NCI-H2029 (cell line): ENCODE data around the gene CNBP.

Experiments used
- DNase-seq: peaks from one replicate; lab custom pipeline; 2025; lab: John Stamatoyannopoulos, UW

The CNBP gene

DNA sequence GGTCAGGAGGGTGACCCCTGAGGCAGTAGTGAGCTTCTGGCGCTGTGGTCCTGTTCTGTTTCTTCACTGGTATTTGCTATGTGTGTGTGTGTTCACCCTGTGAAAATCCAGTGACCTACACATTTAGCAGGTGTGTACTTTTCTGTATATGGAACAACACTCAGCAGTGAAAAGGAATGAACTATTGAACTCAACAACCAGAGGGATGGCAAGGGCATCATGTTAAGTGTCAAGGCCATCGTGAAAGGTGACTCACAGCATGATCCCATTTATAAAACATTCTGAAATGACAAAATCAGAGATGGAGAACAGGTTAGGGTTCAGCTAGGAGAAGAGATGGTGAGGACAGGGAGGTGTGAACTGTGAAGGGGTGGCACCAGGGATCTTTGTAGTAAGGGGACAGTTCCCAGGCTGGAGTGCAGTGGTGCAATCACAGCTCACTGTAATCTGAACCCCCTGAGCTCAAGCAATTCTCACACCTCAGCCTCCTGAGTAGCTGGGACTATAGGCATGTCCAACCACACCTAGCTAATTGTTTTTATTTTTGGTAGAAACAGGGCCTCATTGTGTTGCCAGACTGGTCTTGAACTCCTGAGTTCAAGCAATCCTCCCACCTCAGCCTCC lies 52.1 kb downstream of the CNBP start:
- DNase-seq = no peak

DNA sequence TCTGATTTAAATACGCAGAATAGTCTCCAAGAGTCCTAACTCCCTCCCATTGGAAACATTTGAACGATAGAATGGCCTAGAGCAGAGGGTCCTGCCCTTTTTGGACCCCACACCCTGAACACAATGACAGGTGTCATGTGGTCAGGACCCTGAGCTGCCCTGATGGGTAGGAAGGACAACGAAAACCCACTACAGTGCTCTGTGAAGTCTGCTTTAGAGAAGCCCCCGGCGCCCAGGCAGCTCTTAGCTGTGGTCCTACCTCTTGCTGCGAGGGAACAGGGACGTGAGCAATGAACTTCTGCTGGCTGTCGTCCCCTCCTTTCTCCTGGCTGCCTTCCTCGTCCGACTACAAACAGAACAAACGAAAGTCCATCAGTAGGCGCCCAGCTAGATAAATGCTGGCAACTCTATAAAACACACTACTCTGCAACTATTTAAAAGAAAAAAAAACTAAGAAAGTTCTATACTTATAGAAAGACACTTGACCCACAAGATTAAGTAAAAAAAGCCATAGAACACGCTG lies 53.3 kb downstream of the CNBP start:
- no peak for DNase-seq

DNA sequence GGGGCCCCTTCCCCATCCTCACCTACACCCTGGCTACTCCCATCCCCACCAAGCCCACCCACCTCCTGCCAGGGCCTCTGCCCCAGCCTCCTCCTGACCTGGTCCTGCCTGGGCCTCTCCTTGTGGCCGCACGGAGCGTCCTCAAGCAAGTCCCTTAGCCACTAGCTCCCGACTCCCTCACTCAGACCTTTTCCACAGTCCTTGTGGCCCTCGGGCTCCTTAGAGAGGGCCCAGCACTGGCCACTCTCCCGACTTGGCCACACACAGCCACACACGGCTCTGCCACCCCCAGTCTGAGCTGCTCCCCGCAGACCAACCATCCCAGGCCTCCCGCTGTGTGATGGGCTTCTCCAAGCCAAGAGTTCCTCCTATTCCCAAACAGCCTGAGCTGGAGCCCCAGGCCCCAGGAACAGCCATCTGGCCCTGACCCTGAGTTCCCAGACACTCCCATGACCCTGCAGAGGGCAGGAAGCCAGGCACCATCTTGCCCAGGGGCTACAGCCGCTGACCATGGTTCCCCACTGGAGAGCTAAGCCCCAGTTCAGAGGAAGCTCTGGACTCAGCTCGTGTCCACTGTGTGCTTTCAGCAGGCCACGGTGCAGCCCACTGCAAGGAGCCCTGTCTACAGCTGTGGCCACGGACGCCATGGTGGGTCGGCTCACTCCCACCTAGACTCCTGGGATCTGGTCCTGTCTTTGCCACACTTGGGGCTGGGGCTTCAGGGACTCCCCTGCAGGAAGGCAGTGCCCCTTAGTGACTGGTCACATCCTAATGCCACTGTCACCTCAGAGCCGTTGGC lies 55.1 kb downstream of the CNBP start:
- no peak for DNase-seq

DNA sequence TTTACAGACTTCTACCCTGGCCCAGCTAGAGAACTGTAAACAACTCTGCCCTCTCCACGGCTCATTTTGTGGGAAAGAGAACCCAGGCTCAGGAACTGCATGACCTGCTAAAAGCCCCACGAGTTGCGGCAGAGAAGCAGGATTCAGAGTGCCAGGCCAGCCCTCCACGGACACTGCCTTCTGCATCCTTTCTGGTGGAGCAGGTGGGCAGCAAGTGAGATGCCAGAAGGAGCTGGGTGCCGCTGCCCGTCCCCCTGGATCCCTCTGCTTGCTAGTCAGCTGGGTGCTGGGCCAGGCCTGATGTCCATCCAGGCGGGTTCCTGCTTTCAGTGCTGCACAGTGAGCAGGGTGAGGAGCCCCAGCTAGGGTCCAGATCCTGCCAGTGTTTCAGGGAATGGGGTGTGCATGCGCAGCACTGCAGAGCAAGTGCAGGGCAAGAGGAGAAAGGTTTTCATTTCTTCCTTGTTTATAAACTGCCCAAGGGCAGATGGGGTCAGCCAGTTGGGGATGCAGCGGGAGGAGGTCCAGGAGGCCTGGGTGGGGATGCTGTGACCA lies 56.9 kb downstream of the CNBP start:
- DNase-seq = no peak

DNA sequence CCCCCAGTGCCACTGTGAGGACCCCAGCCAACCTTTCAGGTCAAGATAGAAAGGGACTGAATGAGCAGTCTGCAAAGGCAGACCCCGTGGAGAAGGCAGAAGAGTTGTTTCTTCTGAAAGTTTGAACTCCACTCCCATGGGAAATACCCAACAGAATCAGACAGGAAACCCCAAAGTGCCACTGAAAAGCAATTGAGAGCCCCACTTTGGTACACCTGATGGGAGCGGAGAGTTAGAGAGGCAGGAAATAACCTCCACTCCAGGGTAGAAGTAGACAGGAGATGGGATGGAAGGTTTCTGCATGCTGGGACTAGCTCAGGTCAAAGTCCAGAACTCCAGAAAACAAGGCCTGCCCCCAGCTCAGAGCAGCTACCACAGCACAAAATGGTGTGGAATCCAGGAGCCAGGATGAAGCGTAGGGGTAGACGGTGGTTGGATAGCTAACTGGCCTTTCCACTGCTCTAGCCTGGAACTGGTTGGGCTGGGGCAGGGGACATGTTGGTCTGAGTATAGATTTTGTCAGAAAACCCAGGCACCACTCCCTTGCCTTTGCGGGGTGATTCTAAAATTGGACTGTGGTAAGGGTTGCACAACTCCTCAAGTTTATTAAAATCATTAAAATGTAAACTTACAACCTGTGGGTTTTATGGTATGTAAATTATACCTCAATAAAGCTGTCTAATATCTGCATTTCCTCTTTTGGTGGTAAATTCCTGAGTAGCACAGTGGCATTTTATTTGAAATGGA lies 60.2 kb downstream of the CNBP start:
- no peak for DNase-seq

DNA sequence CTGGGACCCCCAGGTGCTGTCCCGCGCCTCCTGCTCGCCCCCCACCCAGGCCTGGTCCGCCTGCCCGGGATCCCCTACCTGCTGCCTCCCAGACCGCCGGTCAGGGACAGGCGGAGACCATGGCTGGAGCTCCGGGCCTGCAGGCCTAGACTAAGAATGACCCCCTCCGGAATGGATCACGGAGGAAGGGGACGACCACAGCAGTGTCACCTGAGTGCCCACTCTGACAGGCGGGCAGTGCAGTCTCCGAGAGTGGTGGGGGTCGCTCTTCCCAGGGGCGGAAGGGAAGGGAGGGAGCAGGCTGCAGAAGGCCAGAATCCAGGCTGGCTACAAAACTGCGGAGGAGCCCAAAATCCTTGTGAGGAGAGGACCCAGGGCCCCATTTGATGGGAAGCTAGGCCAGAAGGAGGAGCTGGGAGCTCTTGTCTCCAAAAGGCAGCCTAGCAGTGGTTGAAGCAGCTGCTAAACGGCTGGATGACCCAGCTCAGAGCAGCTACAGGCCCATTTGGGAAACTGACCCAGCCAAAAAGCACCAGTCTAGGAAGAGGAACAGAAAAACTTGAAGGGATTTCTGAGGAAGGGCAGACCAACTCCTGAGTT lies 61.2 kb downstream of the CNBP start:
- DNase-seq = no peak

DNA sequence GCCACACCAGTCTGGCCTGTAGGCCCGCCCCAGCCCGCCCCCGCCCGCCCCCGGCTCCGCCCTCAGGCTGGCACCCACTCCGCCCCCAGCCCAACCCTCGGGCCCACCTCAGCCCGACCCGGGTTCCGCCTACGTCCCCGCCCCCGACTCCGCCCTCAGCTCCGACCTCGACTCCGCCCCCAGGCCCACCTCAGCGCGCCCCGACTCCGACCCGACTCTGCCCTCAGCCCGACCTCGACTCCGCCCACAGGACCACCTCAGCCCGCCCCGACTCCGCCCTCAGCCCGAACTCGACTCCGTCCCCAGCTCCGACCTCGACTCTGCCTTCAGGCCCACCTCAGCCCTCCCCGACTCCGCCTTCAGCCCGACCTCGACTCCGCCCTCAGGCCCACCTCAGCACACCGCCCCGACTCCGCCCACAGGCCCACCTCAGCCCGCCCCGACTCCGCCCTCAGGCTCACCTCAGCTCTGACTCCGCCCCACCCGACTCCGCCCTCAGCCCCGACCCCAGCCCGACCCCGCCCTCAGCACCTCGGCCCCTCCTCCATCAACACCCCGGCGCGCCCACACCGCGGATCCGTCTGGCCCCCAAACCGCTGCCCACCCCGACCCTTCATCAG lies 61.8 kb downstream of the CNBP start, which contains the start of gene RAB43:
Gene RAB43, minus strand, starts transcription at position 13 of the 620 bp plus-strand sequence. CDS start 315 bp downstream, outside the sequence.
- peak; percentile 71 for DNase-seq

DNA sequence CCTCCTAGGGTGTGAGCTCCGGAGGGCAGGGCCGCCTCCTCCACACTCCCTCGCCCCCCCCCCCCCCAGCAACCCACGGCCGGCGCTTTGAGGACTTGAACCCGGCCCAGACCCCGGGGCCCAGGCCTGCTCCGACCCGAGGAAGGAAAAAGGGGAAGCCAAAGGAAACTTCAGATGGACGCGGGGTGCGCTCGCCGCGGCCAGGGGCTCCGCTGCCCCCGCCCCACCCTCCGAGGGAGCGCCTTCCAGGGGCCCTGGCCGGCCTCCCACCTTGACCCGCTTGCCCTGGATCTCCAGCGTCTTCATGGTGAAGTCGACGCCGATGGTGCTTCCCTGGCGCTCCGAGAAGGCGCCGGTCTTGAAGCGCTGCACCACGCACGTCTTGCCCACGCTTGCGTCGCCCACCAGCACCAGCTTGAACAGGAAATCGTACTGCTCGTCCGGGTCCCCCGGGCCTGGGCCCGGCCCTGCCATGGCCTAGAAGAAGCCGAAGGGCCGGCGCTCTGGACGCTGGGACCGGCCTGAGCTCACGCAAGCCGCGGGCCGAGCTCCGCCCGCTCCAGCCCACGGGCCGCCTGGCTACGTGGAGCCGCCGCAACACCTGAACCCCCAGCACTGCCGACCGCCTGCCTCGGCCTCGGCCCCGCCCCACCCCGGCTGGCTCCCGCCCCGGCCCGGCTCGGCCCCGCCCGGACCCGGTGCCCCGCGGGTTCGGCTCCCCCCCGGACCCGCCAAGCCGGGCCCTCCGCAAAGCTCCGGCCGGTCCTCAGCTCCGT lies 62.5 kb downstream of the CNBP start:
- no peak for DNase-seq

DNA sequence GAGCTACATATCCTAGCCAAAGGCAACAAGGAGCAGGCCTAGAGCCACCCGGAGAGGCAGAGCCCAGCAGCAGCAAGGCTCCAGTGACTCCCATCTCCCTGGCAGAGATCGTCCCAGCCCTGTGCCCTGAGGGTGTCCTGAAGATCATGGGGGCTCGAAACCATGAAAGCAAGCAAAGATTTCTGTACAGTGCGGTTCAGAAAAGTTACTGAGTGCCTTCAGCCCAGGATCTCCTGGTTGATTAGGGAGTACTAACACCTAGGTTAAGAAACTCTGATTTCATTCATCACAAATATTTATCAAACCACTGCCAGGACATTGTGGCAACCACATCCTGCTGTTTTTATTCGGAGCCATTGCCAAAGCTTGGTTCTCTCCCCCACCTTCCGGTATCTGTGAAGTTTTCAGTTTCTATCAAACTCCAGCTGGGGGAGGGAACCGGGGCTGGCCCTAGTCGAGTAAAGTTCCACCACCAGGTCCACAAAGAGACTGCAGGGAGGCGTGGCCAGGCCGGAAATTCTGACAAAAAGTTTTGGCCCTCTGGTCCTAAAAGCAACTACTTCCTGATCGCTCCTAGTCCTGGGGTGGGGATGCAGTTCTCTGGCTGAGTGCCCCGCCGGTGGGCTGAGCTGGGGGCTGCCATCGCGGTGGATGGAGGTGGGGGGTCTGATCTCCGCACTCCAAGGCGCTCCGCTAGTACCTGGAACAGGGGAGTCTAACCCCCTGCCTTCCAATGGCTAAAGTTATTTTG lies 63.3 kb downstream of the CNBP start:
- no peak for DNase-seq

DNA sequence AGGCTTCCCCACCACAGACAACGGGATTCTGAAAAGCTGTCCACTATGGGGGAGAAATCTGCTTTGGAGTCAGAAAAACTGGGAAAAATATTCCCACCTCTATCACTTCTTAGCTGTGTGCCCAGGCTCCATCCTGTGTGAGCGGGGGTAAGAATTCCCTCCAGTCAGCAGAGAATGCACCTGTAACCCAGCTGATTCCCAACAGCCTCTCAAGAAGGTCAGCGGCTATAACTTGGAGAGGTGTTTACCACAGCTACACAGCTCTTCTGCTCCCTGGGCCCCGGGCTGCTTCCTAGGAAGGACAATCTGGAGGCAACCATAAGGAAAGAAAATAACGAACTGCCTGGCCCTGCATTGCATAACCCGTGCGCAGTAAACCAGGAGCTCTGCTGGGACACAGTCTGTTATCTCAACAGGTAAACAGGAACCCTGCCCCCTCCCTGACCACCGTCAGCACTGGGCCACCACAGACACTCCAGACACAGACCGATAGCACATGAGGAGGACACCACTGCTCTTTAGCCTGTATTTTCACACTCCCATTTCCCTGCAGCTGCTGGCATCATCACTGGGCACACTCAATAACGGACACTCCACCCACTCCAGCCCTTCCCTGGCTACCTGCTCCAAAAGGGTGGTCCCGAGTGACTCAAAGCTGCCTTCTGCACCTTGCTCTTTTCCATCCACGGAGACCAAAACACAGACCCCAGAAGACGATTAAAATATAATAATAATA lies 64.2 kb downstream of the CNBP start:
- peak; percentile 26 for DNase-seq

DNA sequence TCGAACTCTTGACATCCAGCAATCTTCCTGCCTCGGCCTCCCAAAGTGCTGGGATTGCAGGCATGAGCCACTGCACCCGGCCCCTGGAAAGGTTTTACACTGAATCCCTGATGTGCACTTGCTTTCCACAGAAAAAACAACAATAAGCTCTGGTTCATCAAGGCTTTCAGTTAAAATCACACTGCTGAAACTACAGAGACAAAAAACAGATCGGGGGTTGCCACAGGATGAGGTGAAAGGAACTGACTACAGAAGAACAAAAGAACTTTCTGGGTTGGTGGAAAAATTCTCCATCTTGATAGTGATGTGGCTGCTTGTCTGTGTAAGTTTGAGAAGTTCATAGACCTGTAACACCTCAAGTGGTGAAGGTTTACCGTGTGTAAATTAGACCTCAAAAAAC lies 65.0 kb downstream of the CNBP start:
- DNase-seq = no peak
